ENCODE measurements around the gene P4HA1. TPM values are rescaled to one million over a fixed set of nuclear protein-coding genes. Genes with fewer than 3 reads are reported as not detected.

P4HA1 gene
- total RNA-seq, 1 experiment from 2014 or later: 181 TPM

- no peak for ATAC-seq
- no peak overlapping the region for H3K4me2 ChIP-seq (ENCODE audit: low read length)
- POLR2A ChIA-PET (ENCODE audit: unreplicated experiment): interaction anchor here (0.5 to 0.6 kb wide), 5 partner anchors 28 to 197 kb away, joined by 3 to 22 read pairs (median 3); partner anchors contain the start of gene DNAJC9
Measured at GRCh38 chr10:73139251-73139650, 42.6 kb upstream of the P4HA1 start.

GRCh38 chr10:73136627-73137026 is 40.0 kb upstream of the P4HA1 start:
- H3K9me3 ChIP-seq (ENCODE audit: low read length): no peaks in the 10 kb centered on the region
- peaks cover 15% of the 10 kb centered on the region for H3K4me1 ChIP-seq (ENCODE audit: insufficient read depth, low read length)
- TF ChIP-seq, protein P1, sequence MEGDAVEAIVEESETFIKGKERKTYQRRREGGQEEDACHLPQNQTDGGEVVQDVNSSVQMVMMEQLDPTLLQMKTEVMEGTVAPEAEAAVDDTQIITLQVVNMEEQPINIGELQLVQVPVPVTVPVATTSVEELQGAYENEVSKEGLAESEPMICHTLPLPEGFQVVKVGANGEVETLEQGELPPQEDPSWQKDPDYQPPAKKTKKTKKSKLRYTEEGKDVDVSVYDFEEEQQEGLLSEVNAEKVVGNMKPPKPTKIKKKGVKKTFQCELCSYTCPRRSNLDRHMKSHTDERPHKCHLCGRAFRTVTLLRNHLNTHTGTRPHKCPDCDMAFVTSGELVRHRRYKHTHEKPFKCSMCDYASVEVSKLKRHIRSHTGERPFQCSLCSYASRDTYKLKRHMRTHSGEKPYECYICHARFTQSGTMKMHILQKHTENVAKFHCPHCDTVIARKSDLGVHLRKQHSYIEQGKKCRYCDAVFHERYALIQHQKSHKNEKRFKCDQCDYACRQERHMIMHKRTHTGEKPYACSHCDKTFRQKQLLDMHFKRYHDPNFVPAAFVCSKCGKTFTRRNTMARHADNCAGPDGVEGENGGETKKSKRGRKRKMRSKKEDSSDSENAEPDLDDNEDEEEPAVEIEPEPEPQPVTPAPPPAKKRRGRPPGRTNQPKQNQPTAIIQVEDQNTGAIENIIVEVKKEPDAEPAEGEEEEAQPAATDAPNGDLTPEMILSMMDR (conservative IDR thresholded peaks at IDR 0.05; ENCODE audit: low read depth, low read length): no peak
- TF ChIP-seq EZH2phosphoT487 (IDR thresholded peaks at IDR 0.05; ENCODE audit: borderline replicate concordance, low read length) (no peak), EZH2 (IDR thresholded peaks at IDR 0.05; ENCODE audit: low read length, unreplicated experiment) (no peak)
- ATAC-seq (peak; percentile 66), DNase-seq (peak; percentile 76)
- H2AFZ ChIP-seq (ENCODE audit: low read length): no peak overlapping the region
- CTCF ChIA-PET: no interaction called here
- H3K36me3 ChIP-seq (ENCODE audit: low read depth, low read length): peaks cover 76% of the 10 kb centered on the region
- BruUV-seq (replicated peaks): no TSS peak
- no peaks in the 10 kb centered on the region for H3K9me2 ChIP-seq (replicated peaks; ENCODE audit: low read length)
- no peak overlapping the region for H3K9ac ChIP-seq (ENCODE audit: low read length)
- no peak overlapping the region for H3K27ac ChIP-seq (ENCODE audit: low read length)
- POLR2A ChIA-PET (ENCODE audit: unreplicated experiment): no interaction called here
- no peaks in the 10 kb centered on the region for H3K79me2 ChIP-seq (ENCODE audit: low read length)
- no peak overlapping the region for H3K4me2 ChIP-seq (ENCODE audit: low read length)
- no peak overlapping the region for H3K4me3 ChIP-seq (ENCODE audit: low read length)
- peaks cover 10% of the 10 kb centered on the region for H4K20me1 ChIP-seq (ENCODE audit: low read length)
- intact Hi-C loops (cut with micrococcal nuclease): no loop called here
- peaks cover 11% of the 10 kb centered on the region for H3F3A ChIP-seq (ENCODE audit: low read length, unreplicated experiment)
- H3K27me3 ChIP-seq (ENCODE audit: low read length): no peaks in the 10 kb centered on the region

More at GRCh38 chr10:73139251-73139650, 42.6 kb upstream of the P4HA1 start:
- Histone ChIP-seq H3K27me3 (ENCODE audit: low read length) (no peaks in the 10 kb centered on the region), H3K4me3 (ENCODE audit: low read length) (no peak overlapping the region), H3K79me2 (ENCODE audit: low read length) (no peaks in the 10 kb centered on the region), H3F3A (ENCODE audit: low read length, unreplicated experiment) (no peaks in the 10 kb centered on the region), H4K20me1 (ENCODE audit: low read length) (0 out of 2 replicates have a peak, but pooled peaks cover 4% of the 10 kb centered on the region), H3K9me2 (replicated peaks; ENCODE audit: low read length) (no peaks in the 10 kb centered on the region), H3K9me3 (ENCODE audit: low read length) (no peaks in the 10 kb centered on the region), H3K27ac (ENCODE audit: low read length) (no peak overlapping the region), H3K4me1 (ENCODE audit: insufficient read depth, low read length) (peaks cover 3% of the 10 kb centered on the region; the same call in 1 of the 2 replicates), H2AFZ (ENCODE audit: low read length) (no peak overlapping the region), H3K9ac (ENCODE audit: low read length) (no peak overlapping the region), H3K36me3 (ENCODE audit: low read depth, low read length) (peaks cover 73% of the 10 kb centered on the region)
- CTCF ChIA-PET: interaction anchor here (0.5 to 1.1 kb wide), 2 partner anchors 43 to 44 kb away, joined by 3 to 5 read pairs; partner anchors contain the start of gene P4HA1
- no TSS peak for BruUV-seq (replicated peaks)
- intact Hi-C loops (cut with micrococcal nuclease): no loop called here
- DNase-seq: no peak
- TF ChIP-seq EZH2 (IDR thresholded peaks at IDR 0.05; ENCODE audit: low read length, unreplicated experiment) (no peak), EZH2phosphoT487 (IDR thresholded peaks at IDR 0.05; ENCODE audit: borderline replicate concordance, low read length) (no peak)
- TF ChIP-seq, protein P1 (conservative IDR thresholded peaks at IDR 0.05; ENCODE audit: low read depth, low read length): no peak

- H2AFZ ChIP-seq (ENCODE audit: low read length): no peak overlapping the region
- H3K36me3 ChIP-seq (ENCODE audit: low read depth, low read length): peaks cover 70% of the 10 kb centered on the region
- ChIA-PET CTCF (interaction anchor here (1.2 kb wide), 1 partner anchor 38 kb away, joined by 7 read pairs; the partner anchor contains the start of gene P4HA1), POLR2A (ENCODE audit: unreplicated experiment) (interaction anchor here (0.6 kb wide), 1 partner anchor 52 kb away, joined by 6 read pairs; no protein-coding TSS in a partner anchor)
- peaks cover 18% of the 10 kb centered on the region for H4K20me1 ChIP-seq (ENCODE audit: low read length)
- no peak overlapping the region for H3K4me3 ChIP-seq (ENCODE audit: low read length)
- TF ChIP-seq, protein P1 (conservative IDR thresholded peaks at IDR 0.05; ENCODE audit: low read depth, low read length): no peak
- TF ChIP-seq EZH2phosphoT487 (IDR thresholded peaks at IDR 0.05; ENCODE audit: borderline replicate concordance, low read length) (no peak), EZH2 (IDR thresholded peaks at IDR 0.05; ENCODE audit: low read length, unreplicated experiment) (no peak)
- no peak overlapping the region for H3K9ac ChIP-seq (ENCODE audit: low read length)
- H3F3A ChIP-seq (ENCODE audit: low read length, unreplicated experiment): peaks cover 21% of the 10 kb centered on the region
- H3K4me2 ChIP-seq (ENCODE audit: low read length): no peak overlapping the region
- H3K27ac ChIP-seq (ENCODE audit: low read length): no peak overlapping the region
- no peak for DNase-seq
- no TSS peak for BruUV-seq (replicated peaks)
- no peak for ATAC-seq
- no peaks in the 10 kb centered on the region for H3K9me2 ChIP-seq (replicated peaks; ENCODE audit: low read length)
- intact Hi-C loops (cut with micrococcal nuclease): no loop called here
- 0 out of 2 replicates have a peak, but pooled peaks cover 4% of the 10 kb centered on the region for H3K79me2 ChIP-seq (ENCODE audit: low read length)
- no peaks in the 10 kb centered on the region for H3K27me3 ChIP-seq (ENCODE audit: low read length)
- H3K9me3 ChIP-seq (ENCODE audit: low read length): no peaks in the 10 kb centered on the region
- H3K4me1 ChIP-seq (ENCODE audit: insufficient read depth, low read length): peaks cover 28% of the 10 kb centered on the region
Measured at GRCh38 chr10:73134727-73135126, 38.1 kb upstream of the P4HA1 start.

Data from PC-3 (cell line).